HG02571 (cell line): ENCODE data around the gene TNFAIP3.
A peak's percentile ranks its signal among the peaks of the same experiment; 100 is the strongest.

Experiments used
- ATAC-seq: cut with Tn5 transposase; IDR thresholded peaks from one replicate; pipeline ENCODE4 v1.9.1; 2021; ENCODE audit warnings: mild to moderate bottlenecking, moderate library complexity; ENCODE audit not compliant: unreplicated experiment

Gene TNFAIP3

DNA sequence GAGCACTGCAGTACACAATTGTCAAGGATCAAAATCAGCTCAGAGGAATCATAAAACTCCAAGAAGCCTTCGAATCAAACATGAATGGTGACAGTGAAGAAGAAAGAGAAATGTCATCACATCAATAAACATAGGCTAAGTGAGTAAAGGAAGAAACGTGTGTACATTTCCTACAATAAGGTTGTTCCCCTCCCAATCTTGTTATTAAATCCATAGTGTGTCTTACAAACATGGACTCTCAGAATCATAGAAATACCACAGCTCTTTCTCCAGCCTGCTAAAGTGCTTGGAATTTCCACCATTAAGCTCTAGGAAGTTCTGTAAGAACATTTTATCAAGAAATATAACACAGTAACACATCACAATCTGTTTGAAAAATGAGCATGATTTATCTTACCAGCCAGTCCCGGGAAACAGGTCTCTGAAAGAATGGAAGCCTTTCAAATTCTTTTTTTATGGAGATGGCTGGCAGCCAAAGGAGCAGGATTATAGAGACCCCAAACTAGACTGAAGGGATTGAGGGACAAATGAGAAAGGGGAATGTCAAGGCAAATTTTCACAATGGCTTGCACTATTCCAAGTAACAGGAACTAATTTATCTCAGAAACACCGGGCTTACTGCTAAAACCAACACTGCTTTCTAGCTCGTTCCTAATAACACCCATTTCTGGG lies 4.5 kb upstream of the TNFAIP3 start:
- no peak for ATAC-seq

DNA sequence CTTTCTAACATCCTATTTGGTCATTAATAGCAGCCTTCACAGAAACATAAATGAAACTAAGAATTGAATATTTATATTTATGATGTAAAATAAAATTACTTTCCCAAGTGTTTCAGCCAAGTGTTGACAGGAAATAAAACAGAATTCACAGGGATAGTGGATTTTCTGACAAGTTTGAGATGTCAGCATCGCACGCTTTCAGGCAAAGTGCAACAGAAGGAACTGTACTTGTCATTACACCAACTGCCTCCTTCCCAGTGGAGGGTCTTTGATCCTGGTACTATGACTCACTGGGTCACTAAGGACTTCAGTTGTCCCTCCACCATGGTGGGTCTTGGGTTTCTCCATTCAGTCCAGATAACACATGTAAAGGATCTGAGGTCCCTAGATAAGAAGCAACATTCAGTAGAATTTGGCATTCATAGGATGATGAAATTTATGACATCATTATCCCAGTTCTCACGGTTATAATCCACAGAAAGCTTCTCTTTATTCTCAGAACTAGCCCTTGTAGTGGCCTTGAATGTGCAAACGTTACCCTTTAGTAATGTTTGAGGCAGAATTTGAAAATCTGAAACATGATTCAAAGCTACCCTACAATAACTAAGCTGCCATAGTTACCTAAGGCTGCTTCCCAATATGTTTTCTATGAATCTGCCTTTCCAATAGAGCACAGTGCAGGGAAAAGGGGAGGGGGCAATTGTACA lies 3.8 kb upstream of the TNFAIP3 start:
- ATAC-seq, result no peak

GRCh38 chr6:137864812-137865508 lies 2.1 kb upstream of the TNFAIP3 start:
- no peak for ATAC-seq

DNA sequence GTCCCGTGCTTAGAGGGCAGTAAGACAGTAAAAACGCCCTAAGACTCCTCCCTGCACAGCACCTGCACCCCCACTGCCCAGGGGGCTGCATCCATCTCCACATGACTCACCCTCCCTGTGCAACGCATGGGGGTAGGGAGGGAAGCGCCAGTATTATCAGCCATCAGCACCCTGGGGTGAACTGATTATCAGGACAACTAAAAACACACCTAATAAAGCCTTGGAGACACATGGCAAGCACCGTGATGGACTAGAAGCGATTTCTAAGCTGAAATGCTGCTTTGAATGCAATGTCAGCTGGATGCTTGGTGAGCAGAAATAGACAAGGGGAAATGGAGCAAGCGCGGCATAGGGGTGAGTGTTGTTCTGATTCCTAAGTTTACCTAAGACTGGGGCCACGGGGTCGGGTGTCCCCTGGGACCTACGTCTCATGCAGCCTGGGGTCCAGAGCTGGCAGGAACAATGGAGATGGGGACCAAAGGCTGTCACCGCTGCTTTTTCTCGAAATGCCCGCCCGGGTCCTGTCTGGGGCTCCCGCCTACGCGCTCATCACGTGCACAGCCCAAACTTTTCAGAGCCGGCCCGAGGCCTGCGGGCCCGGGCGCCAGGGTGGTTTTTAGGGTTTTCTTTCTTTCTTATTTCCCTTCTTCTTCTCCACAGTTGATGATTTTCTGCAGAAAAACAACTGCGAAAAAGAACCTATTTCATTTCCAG lies 702 bp upstream of the TNFAIP3 start:
- peak; percentile 31 for ATAC-seq

DNA sequence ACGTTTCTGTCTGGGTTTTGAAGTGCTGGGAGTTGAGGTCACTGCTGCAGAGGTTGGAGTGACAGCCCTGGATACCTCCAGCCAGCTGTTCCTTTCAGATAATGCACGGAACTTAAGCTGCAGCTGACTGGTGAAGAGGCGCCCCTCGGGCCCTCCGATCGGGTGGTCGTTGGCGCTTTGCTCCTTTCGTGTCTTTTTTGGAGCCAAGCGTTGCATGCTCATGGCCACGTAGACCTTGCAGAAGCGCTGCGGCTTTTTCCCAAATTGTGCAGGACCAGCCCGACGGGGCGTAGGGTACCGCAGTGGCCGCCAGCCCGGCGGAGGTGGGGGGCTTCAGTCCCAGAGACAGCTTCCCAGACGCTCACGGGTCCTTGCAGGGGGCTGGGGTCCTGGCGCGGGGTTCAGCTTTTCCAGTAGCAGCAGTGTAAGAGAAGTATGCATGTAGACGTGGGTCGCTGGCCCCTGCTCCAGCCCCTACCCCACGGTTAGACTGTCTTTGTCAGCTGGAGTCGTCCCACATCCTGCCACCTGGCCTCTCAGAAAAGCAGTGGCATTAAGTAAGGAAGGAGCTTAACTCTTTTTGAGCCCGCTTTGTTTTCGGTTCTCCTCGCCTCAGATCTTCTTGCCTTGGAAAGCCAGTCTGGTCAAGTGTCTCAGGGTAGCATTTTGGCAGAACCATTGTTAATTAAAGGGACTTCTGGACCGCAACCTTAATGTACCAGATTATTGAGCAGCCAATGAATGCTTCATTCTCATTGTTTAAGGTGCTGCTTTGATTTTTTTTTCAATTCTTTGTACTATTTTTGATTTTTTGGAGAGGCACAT lies 838 bp downstream of the TNFAIP3 start:
- peak; percentile 4 for ATAC-seq

GRCh38 chr6:137868721-137869548 lies 1.9 kb downstream of the TNFAIP3 start:
- no peak for ATAC-seq

DNA sequence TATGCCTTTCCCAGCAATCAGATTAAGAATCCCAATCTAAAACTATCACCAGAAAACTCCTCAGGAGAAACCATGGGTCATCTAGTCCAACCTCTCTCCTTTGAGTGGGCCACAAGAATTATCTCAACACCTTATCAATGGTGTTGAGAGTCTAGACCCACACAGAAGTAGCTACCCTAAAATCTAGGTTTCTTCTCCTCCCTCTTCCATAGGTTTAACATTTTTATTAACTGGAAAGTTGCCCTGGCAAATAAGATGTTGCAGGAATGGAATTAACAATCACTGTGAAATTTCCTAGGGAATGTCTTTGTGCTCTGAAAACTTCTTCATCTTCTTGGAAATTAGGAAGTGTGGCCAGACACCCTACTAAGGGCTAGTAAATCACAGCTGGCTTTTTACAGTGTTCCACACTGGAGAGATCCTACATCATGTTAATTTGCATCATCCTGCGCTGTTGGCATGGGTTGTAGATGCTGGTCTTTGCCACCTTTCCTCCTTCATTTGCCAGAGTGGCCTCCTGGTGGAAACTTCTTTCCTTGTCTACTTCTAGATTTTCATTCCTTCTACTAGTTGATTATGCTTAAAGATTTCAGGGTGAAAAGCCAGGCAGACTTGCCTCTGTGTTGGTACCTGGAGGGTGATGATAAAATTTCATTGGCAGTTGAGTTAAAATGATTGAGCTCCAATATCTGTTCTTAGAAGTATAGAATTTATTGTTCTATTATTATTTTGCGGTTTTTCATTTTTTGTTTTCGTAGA lies 2.7 kb downstream of the TNFAIP3 start:
- ATAC-seq, result no peak

- no peak for ATAC-seq
Observed at GRCh38 chr6:137870308-137870644, 3.2 kb downstream of the TNFAIP3 start.

GRCh38 chr6:137870744-137871247 lies 3.7 kb downstream of the TNFAIP3 start:
- ATAC-seq, result no peak

DNA sequence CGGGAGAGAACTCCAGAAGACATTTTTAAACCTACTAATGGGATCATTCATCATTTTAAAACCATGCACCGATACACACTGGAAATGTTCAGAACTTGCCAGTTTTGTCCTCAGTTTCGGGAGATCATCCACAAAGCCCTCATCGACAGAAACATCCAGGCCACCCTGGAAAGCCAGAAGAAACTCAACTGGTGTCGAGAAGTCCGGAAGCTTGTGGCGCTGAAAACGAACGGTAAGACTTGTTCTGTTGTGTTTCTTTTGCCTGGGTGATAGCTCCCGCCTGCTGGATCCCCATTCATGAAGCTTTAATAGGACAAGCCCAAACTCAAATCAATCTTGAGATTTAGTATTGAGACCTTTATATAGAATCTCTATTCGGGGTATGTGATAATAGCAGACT lies 4.2 kb downstream of the TNFAIP3 start:
- no peak for ATAC-seq

- no peak for ATAC-seq
Observed at GRCh38 chr6:137871831-137872454, 4.9 kb downstream of the TNFAIP3 start.

- ATAC-seq, result no peak
Observed at GRCh38 chr6:137872581-137873115, 5.6 kb downstream of the TNFAIP3 start.

- peak; percentile 51 for ATAC-seq
Observed at GRCh38 chr6:137873273-137873762, 6.3 kb downstream of the TNFAIP3 start.

DNA sequence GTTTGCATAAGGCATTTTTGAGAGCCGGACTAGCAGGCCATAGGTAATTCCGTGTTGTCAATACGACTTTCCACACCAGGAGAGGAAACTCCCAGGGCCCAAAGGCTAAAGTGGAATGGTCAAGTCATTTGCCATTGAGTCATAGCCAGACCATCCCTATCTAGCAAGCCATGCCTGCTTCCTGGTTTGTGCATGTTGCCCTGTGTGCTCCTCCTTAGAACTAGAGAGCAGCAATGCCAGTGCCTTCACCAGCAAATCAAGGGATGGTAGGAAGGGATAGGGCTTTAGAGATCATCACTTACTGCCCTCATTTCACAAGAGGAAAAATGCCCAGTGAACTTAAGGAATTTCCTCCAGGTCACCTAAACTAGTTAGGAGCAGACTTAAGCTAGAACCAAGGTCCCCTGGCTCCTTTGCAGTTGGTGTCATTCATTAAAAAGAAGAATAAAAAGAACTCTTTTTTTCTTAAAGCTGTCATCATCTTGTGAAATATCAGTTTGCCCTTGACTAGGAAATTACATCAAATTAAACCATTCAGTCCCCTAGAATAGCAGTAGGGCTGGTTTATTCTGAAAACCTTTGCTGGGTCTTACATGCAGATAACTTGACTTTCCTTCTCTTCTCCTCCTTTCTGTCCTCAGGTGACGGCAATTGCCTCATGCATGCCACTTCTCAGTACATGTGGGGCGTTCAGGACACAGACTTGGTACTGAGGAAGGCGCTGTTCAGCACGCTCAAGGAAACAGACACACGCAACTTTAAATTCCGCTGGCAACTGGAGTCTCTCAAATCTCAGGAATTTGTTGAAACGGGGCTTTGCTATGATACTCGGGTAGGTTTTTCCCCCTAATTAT lies 7.4 kb downstream of the TNFAIP3 start:
- no peak for ATAC-seq

DNA sequence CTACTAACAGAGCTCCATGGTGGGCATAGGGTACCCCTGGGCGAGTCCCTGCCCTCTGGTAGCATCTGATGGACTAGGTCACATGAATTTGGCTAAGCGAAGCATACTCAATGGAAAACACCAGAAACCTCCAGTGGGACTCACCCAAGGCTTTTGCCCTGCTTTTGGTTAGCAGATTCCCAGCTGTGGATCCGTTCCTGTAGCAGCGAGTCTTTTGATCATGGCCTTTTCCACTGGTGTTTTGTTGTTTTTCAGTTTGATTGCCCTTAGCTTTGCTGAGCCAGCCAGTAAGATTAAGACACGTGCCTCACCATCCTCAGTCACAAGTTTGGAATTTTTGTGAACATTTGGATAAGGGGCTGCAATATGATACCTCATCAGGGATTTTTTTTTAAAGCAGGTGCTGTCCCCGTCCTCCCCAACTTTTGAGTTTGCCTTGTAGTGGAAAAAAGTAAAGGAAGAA lies 8.0 kb downstream of the TNFAIP3 start:
- ATAC-seq, result no peak

DNA sequence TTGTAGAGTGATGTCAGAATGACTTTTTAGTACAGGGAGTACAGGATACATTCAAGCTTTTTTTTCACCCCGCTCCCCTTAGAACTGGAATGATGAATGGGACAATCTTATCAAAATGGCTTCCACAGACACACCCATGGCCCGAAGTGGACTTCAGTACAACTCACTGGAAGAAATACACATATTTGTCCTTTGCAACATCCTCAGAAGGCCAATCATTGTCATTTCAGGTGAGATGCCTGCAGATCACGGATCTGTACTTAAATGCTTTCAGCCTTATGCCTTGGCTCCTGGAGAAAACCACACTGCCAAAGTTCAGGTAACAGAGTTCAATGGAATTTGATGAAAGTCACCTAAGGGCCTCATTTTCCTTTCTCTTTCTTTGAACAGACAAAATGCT lies 8.5 kb downstream of the TNFAIP3 start:
- ATAC-seq, result no peak

DNA sequence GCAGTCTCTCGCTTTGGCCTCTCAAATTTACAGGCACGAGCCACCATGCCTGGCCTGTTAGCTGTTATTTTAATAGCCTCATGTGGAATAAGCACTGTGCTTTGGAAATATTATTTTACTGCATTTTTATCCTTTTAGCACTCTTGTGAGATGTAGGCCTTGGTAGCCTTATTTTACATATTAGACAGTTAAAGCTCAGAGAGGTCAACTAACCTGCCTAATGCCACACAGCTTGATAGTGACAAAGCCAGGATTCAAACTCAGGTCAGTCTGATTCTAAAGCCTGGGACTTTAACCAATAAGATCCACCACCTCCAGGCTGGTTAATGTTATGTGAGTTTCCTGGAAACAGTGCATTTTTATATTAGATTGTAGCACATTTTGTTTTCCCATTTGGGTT lies 9.5 kb downstream of the TNFAIP3 start:
- no peak for ATAC-seq
